ENCODE results near the gene TYMP.

Gene TYMP

DNA sequence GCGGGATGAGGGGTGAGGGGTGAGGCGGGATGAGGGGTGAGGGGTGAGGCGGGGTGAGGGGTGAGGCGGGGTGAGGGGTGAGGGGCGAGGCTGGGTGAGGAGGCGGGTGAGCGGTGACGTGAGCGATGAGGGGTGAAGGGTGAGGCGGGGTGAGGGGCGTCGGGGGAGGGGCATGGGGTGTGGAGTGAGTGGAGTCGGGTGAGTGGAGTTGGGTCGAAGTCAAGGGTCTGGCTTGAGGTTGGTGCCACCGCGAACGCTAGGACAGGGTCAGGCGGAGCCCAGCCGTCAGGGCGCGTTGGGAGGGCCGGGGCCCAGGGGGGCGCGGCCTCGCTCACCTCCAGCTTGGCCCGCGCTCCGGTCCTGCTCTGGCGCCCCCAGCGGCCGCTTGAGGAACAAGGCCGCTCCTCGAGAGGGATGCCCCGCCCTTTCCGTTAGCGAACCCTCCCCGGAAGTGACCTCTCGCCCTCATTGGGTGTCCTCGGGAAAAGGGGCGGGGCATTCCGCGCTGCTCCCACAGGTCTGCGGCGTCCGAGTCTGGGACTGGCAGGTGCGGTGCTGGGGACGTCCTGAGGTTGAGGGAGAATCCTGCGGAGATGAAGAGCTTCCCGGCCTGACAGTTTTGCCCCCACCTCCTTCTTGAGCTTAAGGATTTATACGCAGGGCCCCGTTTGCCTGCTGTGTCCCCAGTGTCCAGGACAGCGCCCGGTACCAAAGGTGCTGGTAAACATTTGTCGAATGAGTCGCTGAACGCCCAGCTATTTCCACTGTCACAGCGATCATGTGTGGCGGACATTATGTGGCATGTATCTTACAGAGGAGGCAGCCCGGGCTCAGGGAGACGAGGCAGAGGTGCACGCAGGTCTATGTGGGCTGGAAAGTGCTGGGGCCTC, 33.0 kb upstream of the TYMP start, which contains the start of gene SYCE3:
Gene SYCE3 (minus strand): TSS at position 397 of the 890 bp plus-strand sequence. CDS start 6,514 bp downstream, outside the sequence.
- DNase-seq: peak; percentile 85 to 88

DNA sequence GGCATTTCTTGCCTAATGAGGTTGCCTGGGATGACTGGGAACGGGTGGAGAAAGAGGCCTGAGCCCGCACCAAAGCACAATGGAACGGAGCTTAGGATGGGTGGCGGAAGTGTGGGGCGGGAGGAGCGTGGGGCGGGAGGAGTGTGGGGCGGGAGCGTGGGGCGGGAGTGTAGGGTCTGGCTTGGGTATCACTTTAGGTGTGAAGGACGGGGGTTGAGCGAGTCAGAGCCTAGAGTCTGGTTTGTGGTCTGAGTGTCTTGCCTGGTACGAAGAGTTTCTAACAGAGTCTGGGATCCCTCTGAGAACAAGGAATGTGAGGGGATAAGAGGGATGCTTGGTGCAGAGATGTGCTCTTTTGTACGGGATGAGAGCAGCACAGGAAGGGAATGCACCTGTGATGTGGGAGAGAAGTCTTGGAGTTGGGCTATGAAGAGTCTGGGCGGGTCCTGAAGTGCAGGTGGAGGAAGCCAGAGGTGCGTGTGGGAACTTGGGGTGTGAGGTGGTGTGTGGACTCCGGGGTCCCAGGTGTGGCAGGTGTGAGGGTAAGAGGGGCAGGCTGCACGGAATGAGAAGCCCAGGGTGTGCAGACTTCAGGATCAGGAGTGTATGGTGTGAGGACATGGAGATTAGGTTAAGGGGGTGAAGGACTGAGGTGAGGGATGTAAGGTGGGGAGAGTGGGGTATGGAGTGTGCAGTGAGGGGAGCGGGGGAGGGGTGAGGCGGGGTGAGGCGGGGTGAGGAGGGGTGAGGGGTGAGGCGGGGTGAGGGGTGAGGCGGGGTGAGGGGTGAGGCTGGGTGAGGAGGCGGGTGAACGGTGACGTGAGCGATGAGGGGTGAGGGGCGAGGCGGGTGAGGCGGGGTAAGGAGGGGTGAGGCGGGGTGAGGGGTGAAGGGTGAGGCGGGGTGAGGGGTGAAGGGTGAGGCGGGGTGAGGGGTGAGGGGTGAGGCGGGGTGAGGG, 31.9 kb upstream of the TYMP start:
- no peak for DNase-seq

DNA sequence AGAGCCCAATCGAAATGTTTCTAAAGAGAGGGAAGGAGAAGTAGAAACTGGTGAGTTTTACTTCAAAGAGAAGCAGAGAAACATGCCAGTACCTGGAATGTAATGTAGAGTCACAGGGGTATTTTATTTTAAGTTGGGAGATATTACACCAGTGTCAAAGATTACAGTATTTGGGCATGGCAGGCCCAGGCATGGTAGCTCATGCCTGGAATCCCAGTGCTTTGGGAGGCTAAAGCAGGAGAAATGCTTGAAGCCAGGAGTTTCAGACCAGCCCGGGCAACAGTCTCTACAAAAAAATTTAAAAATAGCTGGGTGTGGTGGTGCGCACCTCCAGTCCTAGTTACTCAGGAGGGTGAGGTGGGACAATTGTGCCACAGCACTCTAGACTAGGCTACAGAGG, 30.2 kb upstream of the TYMP start:
- no peak for DNase-seq

DNA sequence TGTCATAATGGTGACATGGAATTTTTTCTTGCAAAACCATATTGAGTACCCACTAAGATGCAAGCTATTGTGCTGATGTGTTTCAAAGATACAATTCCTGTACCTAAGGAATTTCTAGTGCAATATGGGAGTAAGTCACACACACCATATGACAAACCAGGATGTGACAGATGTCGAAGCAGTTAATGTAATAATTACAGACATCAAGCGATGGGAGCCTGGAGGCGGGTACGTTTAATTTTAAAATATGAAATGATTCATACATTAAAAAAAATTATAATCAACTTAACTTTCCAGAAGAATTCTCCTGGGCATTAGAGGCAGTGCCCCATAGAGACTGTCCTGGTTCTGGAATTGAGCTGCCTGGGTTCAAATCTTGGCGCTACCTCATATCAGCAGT, 26.9 kb upstream of the TYMP start:
- no peak for DNase-seq

DNA sequence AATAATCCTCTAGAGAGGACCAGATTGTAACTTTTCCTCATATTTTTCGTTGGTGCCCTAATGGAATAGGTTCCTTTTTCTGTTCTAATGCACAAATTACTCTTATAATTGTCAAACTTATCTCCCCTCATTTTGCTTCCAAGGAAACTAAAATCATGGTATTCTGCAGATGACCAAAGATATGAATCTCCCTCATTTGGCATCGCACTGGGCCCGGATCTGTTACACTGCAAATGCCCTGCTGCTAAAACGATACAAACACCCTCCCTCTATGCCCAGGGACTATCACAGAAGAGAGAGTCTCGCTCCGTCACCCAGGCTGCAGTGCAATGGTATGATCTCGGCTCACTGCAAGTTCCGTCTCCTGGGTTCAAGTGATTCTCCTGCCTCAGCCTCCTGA, 23.5 kb upstream of the TYMP start:
- DNase-seq: no peak

DNA sequence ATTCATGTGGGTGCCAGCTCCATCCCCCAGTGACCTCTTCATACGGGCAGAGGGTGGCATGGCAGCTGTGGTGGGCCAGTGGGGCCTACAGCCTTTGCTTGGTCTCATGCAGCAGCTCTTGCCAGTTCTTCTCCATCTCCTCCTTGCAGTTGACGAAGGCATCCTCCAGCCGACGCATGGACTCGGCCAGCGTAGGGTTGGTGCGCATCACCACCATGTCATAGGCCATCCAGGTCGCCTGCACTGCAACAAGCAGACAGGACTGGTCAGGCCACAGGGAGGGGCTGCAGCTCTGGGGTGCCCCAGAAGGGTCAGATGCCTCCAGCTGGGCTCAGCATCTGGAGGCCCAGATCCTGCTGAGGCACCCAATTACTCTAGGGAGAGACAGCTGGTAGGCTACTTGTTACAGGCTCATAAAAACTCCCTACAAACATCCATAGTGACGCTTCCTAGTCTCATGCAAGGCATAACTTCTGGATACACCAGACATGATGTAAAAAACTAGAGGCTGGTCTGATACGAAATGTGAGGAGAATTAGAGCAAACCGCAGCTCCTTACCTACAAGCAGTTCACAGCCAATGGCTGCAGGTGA, 21.4 kb upstream of the TYMP start:
- DNase-seq: no peak

DNA sequence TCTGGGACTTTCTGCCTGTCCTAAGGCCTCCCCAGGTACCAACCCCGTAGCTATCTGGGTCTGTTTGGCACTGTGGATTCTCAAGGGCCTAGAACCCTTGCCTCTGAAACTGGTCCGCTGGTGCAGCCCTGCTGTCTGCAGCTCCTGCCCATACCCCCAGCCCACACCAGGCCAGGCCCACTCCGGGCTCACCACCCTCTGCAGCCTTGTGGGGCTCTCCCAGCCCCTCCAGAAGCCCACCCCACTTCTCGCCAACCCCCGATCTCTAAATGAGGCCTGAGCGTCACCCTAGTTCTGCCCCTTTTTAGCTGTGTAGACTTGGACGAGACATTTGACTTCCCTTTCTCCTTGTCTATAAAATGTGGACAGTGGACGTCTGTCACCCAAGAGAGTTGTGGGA, 20.6 kb upstream of the TYMP start:
- no peak for DNase-seq

DNA sequence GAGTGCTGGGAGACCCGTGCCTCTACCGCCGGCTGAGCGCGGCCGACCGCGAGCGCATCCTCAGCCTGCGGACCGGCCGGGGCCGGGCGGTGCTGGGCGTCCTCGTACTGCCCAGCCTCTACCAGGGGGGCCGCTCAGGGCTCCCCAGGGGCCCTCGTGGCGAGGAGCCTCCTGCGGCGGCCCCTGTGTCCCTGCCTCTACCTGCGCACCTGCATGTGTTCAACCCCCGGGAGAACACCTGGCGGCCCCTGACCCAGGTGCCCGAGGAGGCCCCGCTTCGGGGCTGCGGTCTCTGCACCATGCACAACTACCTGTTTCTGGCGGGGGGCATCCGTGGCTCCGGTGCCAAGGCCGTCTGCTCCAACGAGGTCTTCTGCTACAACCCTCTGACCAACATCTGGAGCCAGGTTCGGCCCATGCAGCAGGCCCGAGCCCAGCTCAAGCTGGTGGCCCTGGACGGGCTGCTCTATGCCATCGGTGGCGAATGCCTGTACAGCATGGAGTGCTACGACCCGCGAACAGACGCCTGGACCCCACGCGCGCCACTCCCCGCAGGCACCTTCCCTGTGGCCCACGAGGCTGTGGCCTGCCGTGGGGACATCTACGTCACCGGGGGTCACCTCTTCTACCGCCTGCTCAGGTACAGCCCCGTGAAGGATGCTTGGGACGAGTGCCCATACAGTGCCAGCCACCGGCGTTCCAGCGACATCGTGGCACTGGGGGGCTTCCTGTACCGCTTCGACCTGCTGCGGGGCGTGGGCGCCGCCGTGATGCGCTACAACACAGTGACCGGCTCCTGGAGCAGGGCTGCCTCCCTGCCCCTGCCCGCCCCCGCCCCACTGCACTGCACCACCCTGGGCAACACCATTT, 19.3 kb upstream of the TYMP start:
- no peak for DNase-seq

DNA sequence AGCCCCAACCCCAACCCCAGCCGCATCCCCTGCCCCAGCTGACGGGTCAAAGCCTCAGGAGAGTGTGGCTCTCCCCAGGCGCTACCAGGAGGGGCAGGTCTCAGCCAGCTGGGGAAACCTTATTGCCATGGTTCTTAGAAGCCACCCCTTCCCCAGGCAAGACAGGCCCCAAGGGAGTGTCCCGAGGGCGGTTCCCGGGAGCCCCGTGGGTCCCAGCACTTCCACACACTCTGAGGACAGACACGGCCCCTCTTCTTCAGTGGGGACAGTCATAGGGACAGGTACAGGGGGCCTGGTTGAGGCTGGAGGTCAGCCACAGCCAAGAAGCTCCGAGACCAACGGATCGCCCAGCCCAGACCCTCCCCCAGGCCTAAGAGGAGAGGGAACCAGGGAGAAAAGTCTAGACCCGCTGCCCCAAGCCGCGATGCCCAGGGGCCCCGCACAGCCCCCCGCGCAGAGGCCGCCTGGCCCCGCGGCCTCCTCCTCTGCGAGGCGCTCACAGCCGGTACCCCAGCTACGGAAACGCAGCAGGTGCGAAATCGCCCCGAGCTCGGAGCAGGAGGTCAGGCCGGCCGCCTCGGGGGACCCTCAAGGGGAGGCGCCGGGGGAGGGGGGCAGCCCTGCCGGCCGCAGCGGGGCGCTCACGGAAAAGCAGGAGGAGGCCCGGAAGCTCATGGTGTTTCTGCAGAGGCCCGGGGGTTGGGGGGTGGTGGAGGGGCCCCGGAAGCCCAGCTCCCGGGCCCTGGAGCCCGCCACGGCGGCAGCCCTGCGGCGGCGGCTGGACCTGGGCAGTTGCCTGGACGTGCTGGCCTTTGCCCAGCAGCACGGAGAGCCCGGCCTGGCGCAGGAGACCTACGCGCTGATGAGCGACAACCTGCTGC, 18.5 kb upstream of the TYMP start:
- DNase-seq: peak in 1 of 2 donors; percentile 27

DNA sequence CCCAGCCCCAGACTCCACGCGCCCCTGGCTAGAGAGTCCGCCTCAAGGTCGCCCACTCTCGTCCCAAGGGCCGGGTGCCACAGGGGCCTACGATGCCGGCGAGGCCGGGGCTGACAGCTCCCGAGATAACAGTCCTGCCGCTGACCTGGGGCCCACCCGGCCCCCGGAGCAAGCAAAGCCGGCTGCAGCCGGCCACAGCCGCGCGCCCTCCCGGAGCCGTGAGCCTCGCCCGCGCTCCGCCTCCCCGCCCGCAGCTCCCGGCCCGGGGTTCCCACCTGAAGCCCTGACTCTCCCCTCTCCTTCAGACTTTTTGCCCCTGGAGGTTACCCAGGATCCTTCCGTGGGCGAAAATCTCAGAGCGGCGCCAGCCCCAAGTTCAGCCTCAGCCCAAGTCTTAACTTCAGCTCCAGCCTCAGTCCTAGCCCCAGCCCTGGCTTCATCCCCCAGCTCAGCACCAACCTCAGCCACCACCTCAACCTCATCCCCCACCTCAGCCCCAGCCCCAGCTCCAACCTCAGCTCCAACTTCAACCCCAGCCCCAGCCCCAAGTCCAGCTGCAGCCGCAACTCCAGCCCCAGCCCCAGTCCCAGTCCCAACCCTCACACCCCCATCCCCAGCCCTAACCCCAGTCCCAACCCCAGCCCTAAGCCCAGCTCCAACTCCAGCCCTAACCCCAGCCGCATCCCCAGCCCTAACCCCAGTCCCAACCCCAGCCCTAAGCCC, 17.6 kb upstream of the TYMP start:
- DNase-seq: no peak

DNA sequence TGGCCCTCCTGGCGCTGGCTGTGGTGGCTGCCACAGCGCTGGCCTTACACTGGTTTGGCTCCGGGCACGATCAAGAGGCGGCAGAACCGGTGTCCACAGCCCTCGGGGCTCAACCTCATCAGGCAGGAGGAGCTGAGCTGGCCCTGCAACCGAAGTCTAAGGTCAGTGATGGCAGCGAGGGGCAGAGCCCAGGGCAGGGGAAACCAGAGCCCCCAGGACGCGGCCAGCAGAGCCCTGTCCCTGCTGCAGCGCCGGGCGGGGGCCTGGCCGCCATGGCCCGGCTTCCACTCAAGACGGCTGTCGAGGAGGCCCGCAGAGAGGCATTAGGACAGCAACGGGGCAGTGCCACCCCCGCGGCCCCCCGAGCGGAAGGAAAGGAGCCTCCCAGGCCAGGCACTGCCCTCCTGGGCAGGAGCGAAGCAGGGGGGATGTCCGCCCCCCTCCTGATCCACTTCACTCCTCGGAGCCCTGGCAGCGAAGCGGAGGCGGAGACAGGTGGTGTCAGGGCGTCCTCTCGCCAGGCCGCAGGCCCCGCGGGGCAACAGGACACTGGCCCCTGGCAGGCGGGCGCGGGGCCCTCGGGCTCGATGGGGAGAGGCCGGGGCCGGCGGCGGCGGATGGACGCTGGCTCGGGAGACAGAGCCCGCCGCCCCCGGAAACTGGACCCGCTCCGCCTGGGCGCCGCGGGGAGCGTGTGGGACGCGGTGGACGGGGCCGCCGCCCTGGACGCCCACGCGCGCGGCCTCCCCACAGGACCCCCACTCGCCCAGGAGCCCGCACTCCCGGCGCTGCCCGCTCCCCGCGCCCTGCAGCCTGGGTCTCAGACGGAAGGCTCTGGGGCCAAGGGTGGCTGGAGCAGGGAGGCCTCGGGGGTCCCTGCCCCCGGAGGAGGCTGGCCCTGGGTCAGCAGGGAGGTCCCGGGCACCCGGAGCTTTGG, 16.8 kb upstream of the TYMP start:
- DNase-seq: no peak

DNA sequence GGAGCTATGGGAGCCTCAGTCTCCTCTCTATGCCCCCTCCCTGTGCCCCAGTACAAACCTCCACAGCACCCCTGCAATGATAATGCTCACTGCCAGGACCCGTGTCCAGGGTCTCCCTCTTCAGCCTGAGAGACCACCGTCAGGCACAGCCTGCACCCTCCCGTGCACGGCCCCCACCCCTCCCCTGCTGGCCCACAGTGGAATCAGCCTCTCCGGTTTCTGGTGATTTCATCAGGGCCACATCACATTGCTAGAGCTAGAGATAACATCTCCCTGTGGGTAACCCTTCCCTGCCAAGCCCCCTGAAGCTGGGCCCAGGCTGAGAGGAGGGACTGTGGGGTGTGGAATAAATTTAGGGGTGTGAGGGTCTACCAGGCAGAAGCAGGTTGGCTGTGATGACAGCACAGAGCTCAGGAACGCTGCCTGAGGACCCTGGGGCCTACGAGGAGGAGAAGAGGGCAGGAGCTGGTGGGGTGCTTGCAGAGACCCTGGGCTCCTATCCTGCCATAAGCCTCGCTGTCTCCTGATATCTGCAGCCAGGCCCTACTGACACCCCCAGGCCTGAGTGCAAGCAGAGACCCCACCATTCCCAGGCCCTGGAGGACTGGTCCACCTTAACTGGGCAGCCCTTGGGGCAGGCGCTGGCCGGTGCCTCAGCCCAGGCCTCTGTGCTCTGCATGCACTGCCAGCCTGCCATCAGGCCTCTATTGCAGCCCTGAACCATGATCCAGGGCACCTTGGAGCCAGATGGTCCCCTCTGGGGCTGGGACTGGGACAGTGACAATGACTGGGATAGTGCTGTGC, 15.9 kb upstream of the TYMP start, which contains the start of gene KLHDC7B:
Gene KLHDC7B (plus strand): TSS at position 378 of the 804 bp plus-strand sequence. CDS start 345 bp downstream, at position 723.
- DNase-seq: no peak

DNA sequence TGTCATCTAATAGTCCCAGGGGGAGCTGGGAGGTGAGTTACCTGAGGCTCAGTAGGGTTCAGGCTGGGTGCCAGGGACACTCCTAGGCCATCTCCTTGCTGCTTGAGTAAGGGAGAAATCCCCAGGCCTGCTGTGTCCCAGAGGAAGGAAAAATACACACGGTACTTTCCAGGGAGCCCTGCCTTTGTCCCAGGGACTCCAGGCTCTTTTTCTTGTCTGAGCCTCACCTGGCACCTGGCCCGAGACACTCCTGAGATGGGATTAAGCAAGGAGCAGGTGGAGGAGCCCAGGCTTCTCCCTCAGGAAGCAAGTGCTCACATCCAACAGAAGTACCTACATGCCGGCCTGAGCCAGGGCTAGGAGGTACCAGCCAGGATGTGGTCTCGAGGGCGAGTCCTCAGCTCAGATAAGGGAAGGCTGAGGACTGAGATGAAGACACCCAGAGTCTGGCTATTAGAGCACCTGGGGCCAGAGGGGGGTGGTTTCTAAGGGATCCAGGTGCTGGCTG, 15.0 kb upstream of the TYMP start:
- no peak for DNase-seq

DNA sequence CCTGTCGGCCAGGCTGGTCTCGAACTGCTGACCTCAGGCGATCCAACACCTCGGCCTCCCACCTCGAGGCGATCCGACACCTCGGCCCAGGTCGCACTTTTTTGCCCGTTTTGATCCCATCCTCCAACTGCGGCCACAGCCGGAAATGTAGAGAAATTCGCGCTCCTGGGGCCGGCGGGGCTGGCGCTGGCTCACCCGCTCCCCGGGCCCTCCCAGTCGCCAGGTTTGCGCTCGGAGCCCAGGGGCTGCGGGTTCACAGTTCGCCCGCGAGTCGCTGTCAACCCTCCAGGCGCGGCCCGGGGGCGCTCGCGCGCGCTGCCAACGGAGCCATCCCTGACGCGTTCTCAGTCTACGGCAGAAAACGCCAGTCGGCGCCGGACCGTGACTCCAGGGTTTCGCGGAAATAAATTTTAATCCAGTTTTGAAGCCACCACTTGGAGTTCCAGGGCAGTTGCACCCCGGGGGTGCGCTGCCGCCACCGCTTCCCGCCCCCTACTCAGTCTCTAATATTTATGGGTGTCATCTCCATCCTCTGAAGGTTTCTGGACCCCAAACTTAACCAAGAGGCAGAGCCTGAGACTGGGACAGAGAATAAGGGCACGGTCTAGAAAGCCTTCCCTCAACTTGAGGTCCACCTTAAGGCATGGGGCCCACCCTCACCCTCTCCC, 14.4 kb upstream of the TYMP start:
- peak in 1 of 2 donors; percentile 74 for DNase-seq

DNA sequence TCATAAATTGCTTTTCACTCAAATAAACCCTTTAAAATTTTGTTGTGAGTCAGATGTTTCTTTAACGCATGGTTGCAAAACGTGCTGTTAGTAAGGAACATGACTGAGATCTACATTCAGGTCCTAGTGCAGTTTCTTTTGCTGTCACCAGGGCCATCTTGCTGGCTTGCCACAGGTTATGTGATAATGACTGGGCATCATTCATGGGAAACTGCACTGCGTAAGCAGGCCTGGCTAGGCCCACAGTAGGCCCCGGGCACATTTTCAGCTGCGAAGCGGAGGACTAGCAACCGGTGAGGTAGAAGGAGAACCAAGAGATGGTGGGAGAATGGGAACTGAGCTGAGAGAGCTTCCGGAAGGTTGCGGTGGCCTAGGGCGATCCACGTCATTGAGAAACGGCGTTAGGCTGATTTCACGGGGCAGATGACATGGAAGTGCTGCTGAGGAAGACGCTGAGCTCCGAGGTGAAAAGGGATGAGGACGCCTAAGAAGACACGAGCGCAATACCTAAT, 12.7 kb upstream of the TYMP start:
- DNase-seq: peak in 1 of 2 donors; percentile 35

DNA sequence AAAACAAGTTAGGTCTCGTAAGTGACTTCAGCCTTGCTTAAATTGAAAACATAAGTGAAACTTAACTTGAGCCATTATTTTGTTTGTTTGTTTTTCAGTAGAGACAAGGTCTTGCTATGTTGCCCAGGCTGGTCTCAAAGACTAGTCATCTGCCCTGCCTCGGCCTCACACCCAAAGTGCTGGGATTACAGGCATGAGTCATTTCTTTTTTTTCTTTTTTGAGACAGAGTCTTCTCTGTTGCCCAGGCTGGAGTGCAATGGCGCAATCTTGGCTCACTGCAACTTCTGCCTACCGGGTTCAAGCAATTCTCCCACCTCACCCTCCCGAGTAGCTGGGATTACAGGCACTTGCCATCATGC, 11.8 kb upstream of the TYMP start:
- DNase-seq: peak; percentile 29 to 69

DNA sequence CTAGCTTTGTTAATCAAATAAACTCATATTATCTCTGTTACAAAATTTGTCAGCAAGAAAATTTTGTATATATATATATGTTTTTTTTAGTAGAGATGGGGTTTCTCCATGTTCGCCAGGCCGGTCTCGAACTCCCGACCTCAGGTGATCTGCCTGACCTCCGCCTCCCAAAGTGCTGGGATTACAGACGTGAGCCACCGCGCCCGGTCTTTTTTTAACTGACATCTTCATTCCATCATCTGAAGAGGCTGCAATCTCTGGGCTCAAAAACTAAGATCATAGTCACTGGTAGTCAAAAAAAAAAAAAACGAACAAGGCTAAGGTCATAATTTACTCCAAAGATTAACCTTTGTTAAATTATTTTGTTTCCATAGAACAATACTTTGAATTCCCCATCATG, 10.6 kb upstream of the TYMP start:
- DNase-seq: no peak
